ENCODE data around the gene IFT20.
A peak's percentile ranks its signal among the peaks of the same experiment; 100 is the strongest.

- TF ChIP-seq HNRNPUL1 (IDR thresholded peaks at IDR 0.05; ENCODE audit: low read length) (no peak), ATF3 (IDR thresholded peaks at IDR 0.05) (no peak), ATF3 (CRISPR knock-in tag; conservative IDR thresholded peaks at IDR 0.05) (no peak), ZNF274 (IDR thresholded peaks at IDR 0.05; ENCODE audit: borderline replicate concordance, low read depth, low read length) (no peak), ZFP36 (IDR thresholded peaks at IDR 0.05; ENCODE audit: low read depth, low read length, partially characterized antibody) (no peak), CTCF (IDR thresholded peaks at IDR 0.05 in 2 of 3, conservative IDR thresholded peaks at IDR 0.05 in 1 of 3; ENCODE audit: insufficient read depth in 2 of 3, low read depth in 1 of 3, low read length in 3 of 3) (peak; percentile 59 to 70 (median 65)), MLX (CRISPR knock-in tag; conservative IDR thresholded peaks at IDR 0.05) (no peak), ELF4 (CRISPR knock-in tag; IDR thresholded peaks at IDR 0.05) (no peak), FOSL1 (tag; conservative IDR thresholded peaks at IDR 0.05) (no peak), BHLHE40 (IDR thresholded peaks at IDR 0.05; ENCODE audit: low read length) (no peak), CBX5 (IDR thresholded peaks at IDR 0.05; ENCODE audit: borderline replicate concordance, low read depth) (no peak), TCF7 (IDR thresholded peaks at IDR 0.05; ENCODE audit: borderline replicate concordance) (no peak), PHF8 (IDR thresholded peaks at IDR 0.05; ENCODE audit: borderline replicate concordance, low read length) (no peak), RAD21 (CRISPR knock-in tag; conservative IDR thresholded peaks at IDR 0.05 in 1 of 2, IDR thresholded peaks at IDR 0.05 in 1 of 2) (peak; percentile 37 to 69), ZC3H4 (CRISPR knock-in tag; IDR thresholded peaks at IDR 0.05; ENCODE audit: borderline replicate concordance) (no peak)
Measured at GRCh38 chr17:28346746-28347246, 11.5 kb upstream of the IFT20 start.

Measured in K562 (cell line).